Astrocyte (in vitro differentiated cells and primary cell): ENCODE results near the gene RBMXL3.

ENCODE experiments used
- CTCF ChIP-seq: IDR thresholded peaks from 2 replicates; pipeline ENCODE4 v1.5.1; 2011; ENCODE audit warnings: low read depth, mild to moderate bottlenecking, inconsistent platforms, low read length, moderate library complexity; ENCODE audit not compliant: insufficient read depth
- EZH2 ChIP-seq: IDR thresholded peaks from 2 replicates; pipeline ENCODE4 v1.6.1; 2012; ENCODE audit warnings: mild to moderate bottlenecking, low read length, inconsistent platforms; ENCODE audit not compliant: insufficient read depth

DNA sequence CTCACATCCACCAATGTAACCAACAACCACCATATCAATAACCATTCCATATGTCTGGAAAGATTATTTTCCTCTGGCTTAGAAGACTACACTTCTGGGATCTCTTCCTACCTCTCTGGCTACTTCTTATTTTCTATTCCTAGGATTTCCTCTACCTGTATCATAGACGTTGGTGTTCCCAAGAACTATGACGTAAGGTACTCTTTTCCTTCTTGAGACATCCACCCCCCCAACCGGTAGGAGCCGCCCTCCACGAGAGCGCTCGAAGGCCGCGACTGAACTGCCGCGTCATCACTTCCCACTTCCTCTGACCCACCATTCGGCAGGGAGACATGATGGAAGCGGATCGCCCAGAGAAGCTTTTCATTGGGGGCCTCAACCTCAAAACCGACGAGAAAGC, at the start of gene RBMXL3:
- TF ChIP-seq CTCF (no peak), EZH2 (no peak)
